Measurements from ENCODE around the gene DYNLRB2.

DYNLRB2 gene

DNA sequence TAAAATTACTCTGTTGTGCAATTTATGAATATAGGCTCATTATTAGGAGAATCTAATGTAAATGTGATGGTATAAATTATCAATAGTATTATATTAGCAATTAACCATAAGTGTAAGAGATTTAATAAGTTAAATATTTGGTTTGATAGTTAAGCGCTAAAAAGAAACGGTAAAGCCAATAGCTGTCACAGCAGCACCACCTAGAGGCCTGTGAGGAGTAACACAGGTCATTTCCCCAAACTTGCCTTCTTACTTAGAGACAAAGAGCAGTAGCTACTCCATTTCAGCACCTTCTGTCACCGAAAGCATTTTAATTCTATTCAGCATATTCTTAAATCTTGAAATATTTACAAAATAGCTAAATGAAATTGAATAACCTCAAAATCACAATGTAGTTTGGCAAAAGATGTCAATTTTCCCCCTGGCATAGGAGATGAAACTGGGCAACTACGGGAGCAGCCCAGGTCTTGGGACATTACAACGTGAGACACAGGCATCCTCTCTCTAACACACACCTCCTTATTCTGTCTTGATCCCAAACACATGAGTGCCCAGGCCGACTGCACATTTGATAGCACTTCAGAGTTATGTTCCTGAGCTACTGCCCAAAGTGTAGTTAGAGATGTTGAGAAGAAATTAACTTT lies 14.3 kb upstream of the DYNLRB2 start:
- H3K4me1 ChIP-seq (ENCODE audit: low read length) = peaks cover 4% of the 10 kb centered on the region
- no peak overlapping the region for H3K4me2 ChIP-seq (ENCODE audit: low read length)

DNA sequence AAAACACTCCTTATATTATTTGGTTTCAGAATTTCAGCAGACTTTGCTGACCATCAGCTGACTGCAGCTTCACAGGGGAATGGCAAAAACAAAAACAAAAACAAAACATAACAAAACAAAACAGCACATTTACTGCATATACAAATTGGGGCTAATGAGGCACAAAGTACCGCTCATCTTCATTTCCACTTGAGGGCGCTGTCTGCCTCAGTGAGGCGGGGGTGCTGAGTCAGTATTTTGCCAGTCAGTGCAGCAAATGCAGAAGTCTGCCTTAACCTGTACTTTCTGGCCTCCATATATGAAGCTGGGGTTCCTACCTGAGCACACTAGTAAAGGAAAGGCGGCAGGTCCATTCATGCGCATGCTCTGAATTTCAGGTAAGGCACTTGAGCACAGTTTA lies 13.5 kb upstream of the DYNLRB2 start:
- no peak overlapping the region for H2AFZ ChIP-seq (ENCODE audit: low read depth, low read length)
- peaks cover 4% of the 10 kb centered on the region for H3K4me1 ChIP-seq (ENCODE audit: low read length)
- no peaks in the 10 kb centered on the region for H3K36me3 ChIP-seq (replicated peaks; ENCODE audit: low read depth, low read length)
- no peak overlapping the region for H3K9ac ChIP-seq (ENCODE audit: low read length)
- H3K27me3 ChIP-seq (ENCODE audit: low read depth, low read length) = peaks cover 22% of the 10 kb centered on the region
- H4K20me1 ChIP-seq (ENCODE audit: insufficient read depth, low read length) = no peaks in the 10 kb centered on the region
- H3K79me2 ChIP-seq (ENCODE audit: low read length) = no peaks in the 10 kb centered on the region
- no peak overlapping the region for H3K27ac ChIP-seq (ENCODE audit: low read length)
- H3K9me3 ChIP-seq (ENCODE audit: insufficient read depth, low read length) = no peaks in the 10 kb centered on the region
- no peak for TF ChIP-seq EZH2phosphoT487 (IDR thresholded peaks at IDR 0.05; ENCODE audit: low read depth)
- TF ChIP-seq, protein P1, sequence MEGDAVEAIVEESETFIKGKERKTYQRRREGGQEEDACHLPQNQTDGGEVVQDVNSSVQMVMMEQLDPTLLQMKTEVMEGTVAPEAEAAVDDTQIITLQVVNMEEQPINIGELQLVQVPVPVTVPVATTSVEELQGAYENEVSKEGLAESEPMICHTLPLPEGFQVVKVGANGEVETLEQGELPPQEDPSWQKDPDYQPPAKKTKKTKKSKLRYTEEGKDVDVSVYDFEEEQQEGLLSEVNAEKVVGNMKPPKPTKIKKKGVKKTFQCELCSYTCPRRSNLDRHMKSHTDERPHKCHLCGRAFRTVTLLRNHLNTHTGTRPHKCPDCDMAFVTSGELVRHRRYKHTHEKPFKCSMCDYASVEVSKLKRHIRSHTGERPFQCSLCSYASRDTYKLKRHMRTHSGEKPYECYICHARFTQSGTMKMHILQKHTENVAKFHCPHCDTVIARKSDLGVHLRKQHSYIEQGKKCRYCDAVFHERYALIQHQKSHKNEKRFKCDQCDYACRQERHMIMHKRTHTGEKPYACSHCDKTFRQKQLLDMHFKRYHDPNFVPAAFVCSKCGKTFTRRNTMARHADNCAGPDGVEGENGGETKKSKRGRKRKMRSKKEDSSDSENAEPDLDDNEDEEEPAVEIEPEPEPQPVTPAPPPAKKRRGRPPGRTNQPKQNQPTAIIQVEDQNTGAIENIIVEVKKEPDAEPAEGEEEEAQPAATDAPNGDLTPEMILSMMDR (IDR thresholded peaks at IDR 0.05; ENCODE audit: low read depth, low read length) = peak; percentile 88
- no peak overlapping the region for H3K4me3 ChIP-seq (ENCODE audit: low read length)
- H3K4me2 ChIP-seq (ENCODE audit: low read length) = no peak overlapping the region

More for the DNA sequence above, 14.3 kb upstream of the DYNLRB2 start:
- H3K9ac ChIP-seq (ENCODE audit: low read length) = no peak overlapping the region
- no peaks in the 10 kb centered on the region for H4K20me1 ChIP-seq (ENCODE audit: insufficient read depth, low read length)
- peaks cover 24% of the 10 kb centered on the region for H3K27me3 ChIP-seq (ENCODE audit: low read depth, low read length)
- H3K4me3 ChIP-seq (ENCODE audit: low read length) = no peak overlapping the region
- H3K79me2 ChIP-seq (ENCODE audit: low read length) = no peaks in the 10 kb centered on the region
- no peaks in the 10 kb centered on the region for H3K36me3 ChIP-seq (replicated peaks; ENCODE audit: low read depth, low read length)
- no peaks in the 10 kb centered on the region for H3K9me3 ChIP-seq (ENCODE audit: insufficient read depth, low read length)
- H2AFZ ChIP-seq (ENCODE audit: low read depth, low read length) = no peak overlapping the region
- H3K27ac ChIP-seq (ENCODE audit: low read length) = no peak overlapping the region
- TF ChIP-seq, protein P1 (IDR thresholded peaks at IDR 0.05; ENCODE audit: low read depth, low read length) = peak; percentile 80
- no peak for TF ChIP-seq EZH2phosphoT487 (IDR thresholded peaks at IDR 0.05; ENCODE audit: low read depth)

DNA sequence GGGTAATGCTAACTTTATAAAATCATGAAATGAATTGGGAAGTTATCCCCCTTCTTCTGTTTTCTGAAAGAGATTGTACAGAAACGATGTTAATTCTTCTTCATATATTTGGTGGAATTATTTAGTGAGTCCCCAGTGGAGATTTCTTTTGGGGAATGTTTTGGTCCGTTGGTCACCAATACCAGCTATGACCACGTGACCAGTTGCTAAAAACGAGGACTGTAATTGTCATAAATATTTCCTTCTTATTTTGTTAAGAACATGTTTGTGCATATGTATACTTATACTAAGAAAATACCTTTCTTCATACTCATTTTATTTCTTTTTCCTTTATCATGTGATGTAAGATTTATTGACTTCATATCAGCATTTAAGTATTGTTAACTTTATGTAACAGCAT lies 10.3 kb upstream of the DYNLRB2 start:
- Histone ChIP-seq H3K36me3 (replicated peaks; ENCODE audit: low read depth, low read length) (no peaks in the 10 kb centered on the region), H3K4me1 (ENCODE audit: low read length) (peaks cover 1% of the 10 kb centered on the region), H3K4me3 (ENCODE audit: low read length) (no peak overlapping the region), H2AFZ (ENCODE audit: low read depth, low read length) (no peak overlapping the region), H3K79me2 (ENCODE audit: low read length) (no peaks in the 10 kb centered on the region), H3K4me2 (ENCODE audit: low read length) (no peak overlapping the region), H3K9me3 (ENCODE audit: insufficient read depth, low read length) (no peaks in the 10 kb centered on the region), H4K20me1 (ENCODE audit: insufficient read depth, low read length) (no peaks in the 10 kb centered on the region), H3K27me3 (ENCODE audit: low read depth, low read length) (peaks cover 8% of the 10 kb centered on the region; the same call in 1 of the 2 replicates), H3K9ac (ENCODE audit: low read length) (no peak overlapping the region), H3K27ac (ENCODE audit: low read length) (no peak overlapping the region)
- no peak for TF ChIP-seq EZH2phosphoT487 (IDR thresholded peaks at IDR 0.05; ENCODE audit: low read depth)
- TF ChIP-seq, protein P1 (IDR thresholded peaks at IDR 0.05; ENCODE audit: low read depth, low read length) = no peak

DNA sequence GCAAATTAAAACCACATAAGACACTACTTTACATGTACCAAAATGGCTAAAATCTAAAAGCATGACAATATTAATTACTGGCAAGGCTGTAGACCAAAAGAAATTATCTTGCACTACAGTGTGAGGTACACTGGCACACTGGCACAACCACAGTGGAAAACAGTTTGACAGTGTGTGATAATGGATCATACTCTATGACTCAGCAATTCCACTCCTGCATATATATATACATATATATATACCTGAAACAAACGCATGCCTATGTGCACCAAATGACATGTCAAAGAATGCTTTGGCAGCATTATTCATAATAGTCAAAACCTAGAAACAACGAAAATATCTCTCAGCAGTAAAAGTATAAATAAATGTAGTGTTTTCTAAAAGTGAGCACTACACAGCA lies 4.6 kb upstream of the DYNLRB2 start:
- Histone ChIP-seq H3K4me2 (ENCODE audit: low read length) (no peak overlapping the region), H3K4me1 (ENCODE audit: low read length) (peaks cover 7% of the 10 kb centered on the region), H3K27ac (ENCODE audit: low read length) (no peak overlapping the region), H3K27me3 (ENCODE audit: low read depth, low read length) (peaks cover 4% of the 10 kb centered on the region; the same call in 1 of the 2 replicates), H3K9ac (ENCODE audit: low read length) (no peak overlapping the region), H3K79me2 (ENCODE audit: low read length) (no peaks in the 10 kb centered on the region), H4K20me1 (ENCODE audit: insufficient read depth, low read length) (no peaks in the 10 kb centered on the region), H3K9me3 (ENCODE audit: insufficient read depth, low read length) (no peaks in the 10 kb centered on the region), H3K36me3 (replicated peaks; ENCODE audit: low read depth, low read length) (no peaks in the 10 kb centered on the region), H2AFZ (ENCODE audit: low read depth, low read length) (no peak overlapping the region), H3K4me3 (ENCODE audit: low read length) (no peak overlapping the region)
- no peak for TF ChIP-seq EZH2phosphoT487 (IDR thresholded peaks at IDR 0.05; ENCODE audit: low read depth)
- TF ChIP-seq, protein P1 (IDR thresholded peaks at IDR 0.05; ENCODE audit: low read depth, low read length) = no peak
